Heart left ventricle (tissue), 13 donors: Measurements from ENCODE around the gene NANP.

Experiments used
- CTCF ChIP-seq, 12 donors: fragments of 200-600 bp; sonication (generic) in 4 of 12; IDR thresholded peaks; one replicate each; pipeline versions ENCODE4 v1.5.0 to v1.8.0; 2018 to 2022; ENCODE audit warnings: antibody characterized with exemption in 12 of 12, mild to moderate bottlenecking in 5 of 12
- POLR2A ChIP-seq, 2 donors: fragments of 450-650 bp; IDR thresholded peaks; one replicate each; pipeline ENCODE4 v1.6.1; 2017; ENCODE audit warnings: antibody characterized with exemption in 2 of 2, mild to moderate bottlenecking in 2 of 2, moderate library complexity in 2 of 2
- donor health status: ischemic (EF 13 %, LVEDD 7.1; RV severe dilation, severe dysfunction).
- donor health status: DM: no; HTN: yes; CAD: no.
- donor health status: DM: no; HTN: no; CAD: no.
- donor health status: ischemic (EF 25% LVEDD 6.9; RV normal size, moderate dysfunction).
- donor health status: ischemic (EF 25% LVEDD 5.7; RV mildly dilated, moderate dysfunction).
- donor health status: ischemic (EF 35%, LVEDD 5.7; RV mildly dilated, moderate dysfunction).
- donor health status: nonischemic (EF 11% LVEDD 7.7; RV severe dilation, severe dysfunction).
- donor health status: DM: yes; HTN: yes; CAD: no.
- donor health status: PGD.
- donor health status: ischemic (EF 29% LVEDD 5.4; RV normal size, mild dysfunction).
- donor health status: nonischemic (EF 23%, LVEDD 6.1; RV moderate dilation, normal function).

DNA sequence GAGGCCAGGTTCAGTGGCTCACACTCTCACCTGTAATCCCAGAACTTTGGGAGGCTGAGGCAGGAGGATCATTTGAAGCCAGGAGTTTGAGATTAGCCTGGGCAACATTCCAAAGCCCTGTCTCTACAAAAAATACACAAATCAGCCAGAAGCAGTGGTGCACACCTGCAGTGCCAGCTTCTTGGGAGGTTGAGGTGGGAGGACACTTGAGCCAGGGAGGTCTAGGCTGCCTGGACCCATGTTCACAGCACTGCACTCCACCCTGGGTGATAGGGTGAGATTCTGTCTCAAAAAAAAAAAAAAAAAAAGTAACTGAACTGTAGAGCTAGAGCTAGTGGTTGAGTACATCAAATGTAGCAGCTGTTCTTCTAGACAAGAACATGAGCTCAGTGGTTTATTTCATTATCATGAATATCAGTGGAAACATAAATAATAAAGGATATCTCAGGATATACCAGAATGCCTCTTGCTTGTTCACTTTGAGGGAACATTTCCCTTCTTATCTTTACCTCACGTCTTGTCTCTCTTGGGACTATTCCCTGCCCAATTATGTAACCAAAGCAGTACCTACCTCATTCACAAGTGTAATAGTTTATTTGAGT, 17.6 kb downstream of the NANP start:
- TF ChIP-seq CTCF (IDR thresholded peaks at IDR 0.05) (no peak), POLR2A (IDR thresholded peaks at IDR 0.05) (no peak)
